ENCODE data around the gene AGPAT4. TPM values are rescaled to one million over a fixed set of nuclear protein-coding genes. Genes with fewer than 3 reads are reported as not detected.

The AGPAT4 gene
- total RNA-seq, 2 experiments from 2014 or later, result 0.95 to 1.3 TPM

GRCh38 chr6:161134550-161135298 lies 139.1 kb downstream of the AGPAT4 start:
- H3K9me2 ChIP-seq (ENCODE audit: insufficient read depth, low read length), result no peaks in the 10 kb centered on the region
- H3K4me1 ChIP-seq (ENCODE audit: insufficient read depth, low read length, poor library complexity, severe bottlenecking), result peaks cover 8% of the 10 kb centered on the region
- no peaks in the 10 kb centered on the region for H3K36me3 ChIP-seq (ENCODE audit: insufficient read depth, low read length)
- no peak overlapping the region for H3K4me3 ChIP-seq (ENCODE audit: low read depth, low read length, poor library complexity, severe bottlenecking)
- no peaks in the 10 kb centered on the region for H4K20me1 ChIP-seq (ENCODE audit: insufficient read depth, low read length)
- no peak overlapping the region for H2AFZ ChIP-seq (ENCODE audit: low read length)
- H3K9me3 ChIP-seq (ENCODE audit: low read length), result no peaks in the 10 kb centered on the region
- H3K27ac ChIP-seq (ENCODE audit: low read depth, low read length, poor library complexity, severe bottlenecking), result no peak overlapping the region
- DNase-seq (ENCODE audit: low spot score), result no peak
- no TSS peak for BruUV-seq (replicated peaks)
- CTCF ChIA-PET (ENCODE audit: unreplicated experiment), result no interaction called here
- 0 out of 2 replicates have a peak overlapping the region, but pooled peaks have one; percentile 43 for H3K4me2 ChIP-seq (ENCODE audit: low read length)
- intact Hi-C loops (cut with micrococcal nuclease; ENCODE audit: unreplicated experiment), result no loop called here
- TF ChIP-seq, protein P1, sequence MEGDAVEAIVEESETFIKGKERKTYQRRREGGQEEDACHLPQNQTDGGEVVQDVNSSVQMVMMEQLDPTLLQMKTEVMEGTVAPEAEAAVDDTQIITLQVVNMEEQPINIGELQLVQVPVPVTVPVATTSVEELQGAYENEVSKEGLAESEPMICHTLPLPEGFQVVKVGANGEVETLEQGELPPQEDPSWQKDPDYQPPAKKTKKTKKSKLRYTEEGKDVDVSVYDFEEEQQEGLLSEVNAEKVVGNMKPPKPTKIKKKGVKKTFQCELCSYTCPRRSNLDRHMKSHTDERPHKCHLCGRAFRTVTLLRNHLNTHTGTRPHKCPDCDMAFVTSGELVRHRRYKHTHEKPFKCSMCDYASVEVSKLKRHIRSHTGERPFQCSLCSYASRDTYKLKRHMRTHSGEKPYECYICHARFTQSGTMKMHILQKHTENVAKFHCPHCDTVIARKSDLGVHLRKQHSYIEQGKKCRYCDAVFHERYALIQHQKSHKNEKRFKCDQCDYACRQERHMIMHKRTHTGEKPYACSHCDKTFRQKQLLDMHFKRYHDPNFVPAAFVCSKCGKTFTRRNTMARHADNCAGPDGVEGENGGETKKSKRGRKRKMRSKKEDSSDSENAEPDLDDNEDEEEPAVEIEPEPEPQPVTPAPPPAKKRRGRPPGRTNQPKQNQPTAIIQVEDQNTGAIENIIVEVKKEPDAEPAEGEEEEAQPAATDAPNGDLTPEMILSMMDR (conservative IDR thresholded peaks at IDR 0.05; ENCODE audit: low read length), result no peak
- no peaks in the 10 kb centered on the region for H3K79me2 ChIP-seq (ENCODE audit: insufficient read depth, low read depth, low read length)
- POLR2A ChIA-PET, result no interaction called here

- Histone ChIP-seq H3K9me3 (ENCODE audit: low read length) (no peaks in the 10 kb centered on the region), H3K9me2 (ENCODE audit: insufficient read depth, low read length) (no peaks in the 10 kb centered on the region), H3K27ac (ENCODE audit: low read depth, low read length, poor library complexity, severe bottlenecking) (no peak overlapping the region), H3K36me3 (ENCODE audit: insufficient read depth, low read length) (no peaks in the 10 kb centered on the region), H3K4me2 (ENCODE audit: low read length) (no peak overlapping the region), H3K4me1 (ENCODE audit: insufficient read depth, low read length, poor library complexity, severe bottlenecking) (peaks cover 8% of the 10 kb centered on the region), H2AFZ (ENCODE audit: low read length) (no peak overlapping the region), H3K4me3 (ENCODE audit: low read depth, low read length, poor library complexity, severe bottlenecking) (no peak overlapping the region), H4K20me1 (ENCODE audit: insufficient read depth, low read length) (no peaks in the 10 kb centered on the region), H3K79me2 (ENCODE audit: insufficient read depth, low read depth, low read length) (no peaks in the 10 kb centered on the region)
- no peak for TF ChIP-seq EZH2phosphoT487 (IDR thresholded peaks at IDR 0.05; ENCODE audit: borderline replicate concordance, low read depth, low read length)
- TF ChIP-seq, protein P1 (conservative IDR thresholded peaks at IDR 0.05; ENCODE audit: low read length), result no peak
- no peak for DNase-seq (ENCODE audit: low spot score)
- ChIA-PET POLR2A (no interaction called here), CTCF (ENCODE audit: unreplicated experiment) (no interaction called here)
- no TSS peak for BruUV-seq (replicated peaks)
- intact Hi-C loops (cut with micrococcal nuclease; ENCODE audit: unreplicated experiment), result no loop called here
Measured at GRCh38 chr6:161133963-161134362, 139.9 kb downstream of the AGPAT4 start.

- intact Hi-C loops (cut with micrococcal nuclease; ENCODE audit: unreplicated experiment), result no loop called here
- no TSS peak for BruUV-seq (replicated peaks)
- no peak for TF ChIP-seq EZH2phosphoT487 (IDR thresholded peaks at IDR 0.05; ENCODE audit: borderline replicate concordance, low read depth, low read length)
- TF ChIP-seq, protein P1 (conservative IDR thresholded peaks at IDR 0.05; ENCODE audit: low read length), result no peak
Measured at GRCh38 chr6:161132384-161132783, 141.5 kb downstream of the AGPAT4 start.

More at GRCh38 chr6:161132384-161132783, 141.5 kb downstream of the AGPAT4 start:
- no peak for DNase-seq (ENCODE audit: low spot score)
- Histone ChIP-seq H2AFZ (ENCODE audit: low read length) (no peak overlapping the region), H3K4me2 (ENCODE audit: low read length) (no peak overlapping the region), H3K27ac (ENCODE audit: low read depth, low read length, poor library complexity, severe bottlenecking) (no peak overlapping the region), H3K9me3 (ENCODE audit: low read length) (no peaks in the 10 kb centered on the region), H3K4me3 (ENCODE audit: low read depth, low read length, poor library complexity, severe bottlenecking) (no peak overlapping the region), H3K79me2 (ENCODE audit: insufficient read depth, low read depth, low read length) (no peaks in the 10 kb centered on the region), H3K4me1 (ENCODE audit: insufficient read depth, low read length, poor library complexity, severe bottlenecking) (peaks cover 8% of the 10 kb centered on the region), H3K36me3 (ENCODE audit: insufficient read depth, low read length) (no peaks in the 10 kb centered on the region), H3K9me2 (ENCODE audit: insufficient read depth, low read length) (no peaks in the 10 kb centered on the region), H4K20me1 (ENCODE audit: insufficient read depth, low read length) (no peaks in the 10 kb centered on the region)
- ChIA-PET POLR2A (interaction anchor here (1.1 to 1.4 kb wide), 2 partner anchors 14 to 17 kb away, joined by 3 to 4 read pairs; no protein-coding TSS in a partner anchor), CTCF (ENCODE audit: unreplicated experiment) (no interaction called here)
